ENCODE measurements around the gene ABCG1. TPM values are rescaled to one million over a fixed set of nuclear protein-coding genes. Genes with fewer than 3 reads are reported as not detected.
A peak's percentile ranks its signal among the peaks of the same experiment; 100 is the strongest.

The ABCG1 gene
- total and polyA plus RNA-seq, 3 experiments from 2014 or later: 3.7 to 15.7 (median 3.8) TPM

DNA sequence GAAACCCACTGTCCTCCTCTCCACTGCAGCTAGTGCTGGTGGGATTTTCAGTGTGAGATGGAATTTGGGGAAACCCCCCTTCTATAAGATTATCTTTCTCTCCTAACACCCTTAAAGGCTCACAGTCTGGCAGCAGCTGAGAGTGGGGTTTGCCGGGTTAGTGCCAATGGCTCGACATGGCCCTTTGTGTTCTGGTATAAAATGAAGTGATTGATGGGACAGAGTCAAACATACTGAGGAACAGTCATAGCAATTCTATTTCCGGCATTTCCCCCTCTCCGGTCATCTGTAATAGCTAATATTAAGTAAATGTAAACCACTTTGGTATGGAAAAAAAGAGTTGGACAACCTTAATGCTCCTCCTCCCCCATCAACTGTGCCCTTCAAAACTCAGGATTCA is 58.7 kb downstream of the ABCG1 start:
- Mint-ChIP-seq H3K27me3 (no peaks in the 10 kb centered on the region), H3K4me3 (no peak overlapping the region), H3K27ac (peak overlapping the region in 2 of 8 donors; percentile 17 to 28), H3K9me3 (no peaks in the 10 kb centered on the region), H3K36me3 (peaks cover 6 to 79% (median 8%) of the 10 kb centered on the region in 3 donors), H3K4me1 (no peaks in the 10 kb centered on the region)
- H3K36me3 ChIP-seq (ENCODE audit: insufficient read depth, low read length): peaks cover 8% of the 10 kb centered on the region
- no peaks in the 10 kb centered on the region for H3K27me3 ChIP-seq (ENCODE audit: insufficient read depth, low read length, poor library complexity, severe bottlenecking)
- POLR2A ChIA-PET: no interaction called here
- no peaks in the 10 kb centered on the region for H3K9me3 ChIP-seq (ENCODE audit: low read length)
- CTCF ChIA-PET: no interaction called here
- H3K4me3 ChIP-seq (ENCODE audit: low read length): no peak overlapping the region
- no peak overlapping the region for H3K27ac ChIP-seq (ENCODE audit: low read depth, low read length)
- no peak for DNase-seq
- H3K4me1 ChIP-seq (ENCODE audit: insufficient read depth, low read length): no peaks in the 10 kb centered on the region

DNA sequence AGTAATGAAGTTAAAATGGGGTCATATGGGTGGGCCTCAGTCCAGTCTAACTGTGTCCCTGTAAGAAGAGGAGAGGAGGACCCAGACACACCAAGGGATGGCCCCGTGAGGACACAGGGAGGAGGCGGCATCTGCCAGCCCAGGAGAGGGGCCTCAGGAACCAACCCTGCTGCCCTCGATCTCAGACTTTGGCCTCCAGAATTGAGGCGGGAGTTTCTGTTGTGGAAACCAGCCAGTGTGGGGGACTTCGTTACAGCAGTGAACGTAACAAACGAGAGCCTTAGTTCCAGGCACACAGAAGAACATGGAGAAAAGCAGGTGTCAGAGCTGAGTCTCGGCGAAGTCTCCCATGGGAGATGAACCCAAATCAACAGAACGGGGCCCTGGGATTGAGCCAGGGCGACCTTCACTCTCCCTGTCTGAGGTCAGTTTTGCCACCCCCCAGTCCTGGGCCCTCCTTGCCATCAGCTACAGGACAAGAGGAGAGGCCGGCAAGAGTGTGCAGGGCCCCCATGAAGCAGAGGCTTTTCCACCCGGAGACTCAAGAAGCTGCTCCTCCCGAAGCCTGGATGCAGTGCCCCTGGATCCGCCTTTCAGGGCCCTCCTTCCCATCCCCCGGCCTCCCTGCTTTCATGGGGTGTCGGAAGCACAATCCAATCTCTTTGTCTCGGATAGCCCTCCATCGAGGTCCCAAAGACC is 59.7 kb downstream of the ABCG1 start:
- Histone ChIP-seq H3K9me3 (ENCODE audit: low read length) (no peaks in the 10 kb centered on the region), H3K4me1 (ENCODE audit: insufficient read depth, low read length) (no peaks in the 10 kb centered on the region), H3K27ac (ENCODE audit: low read depth, low read length) (no peak overlapping the region), H3K36me3 (ENCODE audit: insufficient read depth, low read length) (peaks cover 8% of the 10 kb centered on the region), H3K4me3 (ENCODE audit: low read length) (no peak overlapping the region), H3K27me3 (ENCODE audit: insufficient read depth, low read length, poor library complexity, severe bottlenecking) (no peaks in the 10 kb centered on the region)
- no peaks in the 10 kb centered on the region for H3K9me3 Mint-ChIP-seq
- no peak overlapping the region for H3K27ac Mint-ChIP-seq
- H3K36me3 Mint-ChIP-seq: peaks cover 6 to 82% (median 8%) of the 10 kb centered on the region in 3 donors
- POLR2A ChIA-PET: no interaction called here
- H3K4me1 Mint-ChIP-seq: no peaks in the 10 kb centered on the region
- no peak for DNase-seq
- no peak overlapping the region for H3K4me3 Mint-ChIP-seq
- CTCF ChIA-PET: no interaction called here
- no peaks in the 10 kb centered on the region for H3K27me3 Mint-ChIP-seq

DNA sequence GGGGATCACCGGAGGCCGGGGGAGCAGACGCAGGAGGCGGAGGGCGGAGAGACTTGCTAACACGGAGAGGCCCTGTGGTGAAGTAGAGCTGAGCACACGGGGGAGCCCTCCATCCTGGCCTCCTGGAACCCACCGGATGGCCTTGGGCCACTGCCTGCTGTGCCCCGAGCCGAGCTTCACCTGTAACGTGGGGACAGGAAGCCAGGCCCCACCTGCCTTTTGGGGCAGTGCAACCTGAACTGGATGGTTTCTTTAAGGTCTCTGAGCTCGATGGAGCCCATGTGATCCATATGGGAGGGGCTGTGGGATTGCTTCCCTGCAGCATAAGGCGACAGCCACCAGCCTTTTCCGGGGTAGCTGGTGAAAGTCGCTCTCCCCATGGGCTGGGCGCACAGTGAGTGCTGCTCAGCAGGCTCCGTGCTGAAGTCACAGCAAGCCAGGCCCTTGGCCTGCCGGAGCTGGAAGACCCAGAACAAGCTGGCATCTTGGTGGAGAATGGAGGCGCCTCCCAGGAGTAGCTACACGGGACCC is 60.5 kb downstream of the ABCG1 start:
- CTCF ChIA-PET: interaction anchor here (1.2 kb wide), 1 partner anchor 133 kb away, joined by 3 read pairs; no protein-coding TSS in a partner anchor
- DNase-seq: no peak
- Histone ChIP-seq H3K27me3 (ENCODE audit: insufficient read depth, low read length, poor library complexity, severe bottlenecking) (no peaks in the 10 kb centered on the region), H3K9me3 (ENCODE audit: low read length) (no peaks in the 10 kb centered on the region), H3K27ac (ENCODE audit: low read depth, low read length) (no peak overlapping the region), H3K36me3 (ENCODE audit: insufficient read depth, low read length) (peaks cover 8% of the 10 kb centered on the region), H3K4me1 (ENCODE audit: insufficient read depth, low read length) (no peaks in the 10 kb centered on the region), H3K4me3 (ENCODE audit: low read length) (no peak overlapping the region)
- peak overlapping the region in 1 of 8 donors; percentile 50 for H3K27ac Mint-ChIP-seq
- H3K9me3 Mint-ChIP-seq: no peaks in the 10 kb centered on the region
- H3K4me1 Mint-ChIP-seq: no peaks in the 10 kb centered on the region
- no peaks in the 10 kb centered on the region for H3K27me3 Mint-ChIP-seq
- peaks cover 6 to 80% (median 8%) of the 10 kb centered on the region in 3 donors for H3K36me3 Mint-ChIP-seq
- H3K4me3 Mint-ChIP-seq: no peak overlapping the region
- POLR2A ChIA-PET: no interaction called here

DNA sequence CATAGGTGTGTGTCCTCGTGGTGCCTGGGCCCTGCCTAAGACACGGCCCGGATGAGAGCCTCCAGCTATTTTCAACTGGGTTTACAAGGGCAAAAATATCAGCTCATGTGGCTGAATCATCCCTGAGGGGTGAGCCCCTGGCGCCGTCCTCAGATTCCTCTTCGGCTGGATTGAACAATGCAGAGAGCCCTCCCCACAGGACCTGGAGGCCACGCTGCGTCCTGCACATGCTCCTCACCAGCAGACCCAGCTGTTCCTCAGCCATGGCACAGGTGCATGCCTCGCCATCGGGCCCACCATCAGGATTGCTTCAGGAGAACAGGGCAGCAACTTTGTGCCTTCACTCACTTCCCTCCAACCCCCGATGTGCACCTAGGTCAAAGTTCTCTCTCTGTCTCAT is 60.9 kb downstream of the ABCG1 start:
- Histone ChIP-seq H3K9me3 (ENCODE audit: low read length) (no peaks in the 10 kb centered on the region), H3K27me3 (ENCODE audit: insufficient read depth, low read length, poor library complexity, severe bottlenecking) (no peaks in the 10 kb centered on the region), H3K4me3 (ENCODE audit: low read length) (no peak overlapping the region), H3K27ac (ENCODE audit: low read depth, low read length) (no peak overlapping the region), H3K36me3 (ENCODE audit: insufficient read depth, low read length) (peaks cover 7% of the 10 kb centered on the region), H3K4me1 (ENCODE audit: insufficient read depth, low read length) (no peaks in the 10 kb centered on the region)
- no peaks in the 10 kb centered on the region for H3K9me3 Mint-ChIP-seq
- POLR2A ChIA-PET: no interaction called here
- CTCF ChIA-PET: interaction anchor here (1.2 kb wide), 1 partner anchor 134 kb away, joined by 3 read pairs; no protein-coding TSS in a partner anchor
- peaks cover 6 to 82% (median 8%) of the 10 kb centered on the region in 3 donors for H3K36me3 Mint-ChIP-seq
- H3K4me3 Mint-ChIP-seq: peak overlapping the region in 1 of 7 donors; percentile 40
- no peaks in the 10 kb centered on the region for H3K4me1 Mint-ChIP-seq
- no peak for DNase-seq
- H3K27ac Mint-ChIP-seq: peak overlapping the region in 1 of 8 donors; percentile 50
- H3K27me3 Mint-ChIP-seq: no peaks in the 10 kb centered on the region

DNA sequence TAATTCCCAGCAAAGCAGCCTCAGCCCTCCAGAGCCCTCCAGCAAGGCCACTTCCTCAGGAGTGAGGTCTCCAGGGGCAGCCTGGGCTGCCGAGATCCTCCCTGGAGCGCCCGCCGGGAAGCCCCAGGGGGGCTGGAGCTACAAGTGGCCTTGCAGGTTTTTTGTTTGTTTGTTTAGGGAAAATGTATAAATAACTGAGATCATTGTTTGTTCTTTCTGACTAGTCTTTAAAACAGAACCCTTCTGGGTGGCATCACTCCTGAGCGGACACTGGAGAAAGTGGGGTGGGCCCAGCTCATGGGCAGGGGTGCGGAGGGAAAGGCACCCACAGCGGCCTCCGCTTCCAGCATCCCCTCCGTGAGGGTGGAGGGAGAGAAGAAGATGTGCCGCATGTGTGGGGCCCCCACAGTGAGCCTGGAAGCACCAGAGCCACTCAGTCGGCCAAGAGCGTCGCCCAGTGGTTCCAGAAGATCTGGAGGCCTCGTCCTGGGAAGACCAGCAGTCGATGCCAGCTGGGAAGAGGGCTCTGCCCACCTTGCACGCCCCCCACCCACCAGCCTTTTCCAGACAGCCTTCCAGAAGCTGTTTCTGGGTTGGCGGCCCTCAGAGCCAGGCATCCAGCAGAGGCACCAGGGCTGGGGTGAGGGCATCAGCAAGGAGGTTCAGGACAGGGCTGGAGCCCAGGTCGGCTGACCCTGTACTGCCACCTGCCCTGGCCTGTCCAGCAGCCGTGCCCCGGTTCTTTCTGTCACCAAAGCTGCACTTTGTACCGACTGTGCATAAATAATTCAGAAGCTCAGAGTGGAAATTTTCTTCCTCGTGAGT is 61.6 kb downstream of the ABCG1 start:
- H3K36me3 Mint-ChIP-seq: peaks cover 6 to 82% (median 8%) of the 10 kb centered on the region in 3 donors
- no peak for DNase-seq
- POLR2A ChIA-PET: no interaction called here
- H3K9me3 Mint-ChIP-seq: no peaks in the 10 kb centered on the region
- H3K4me1 Mint-ChIP-seq: no peaks in the 10 kb centered on the region
- no peaks in the 10 kb centered on the region for H3K27me3 Mint-ChIP-seq
- Histone ChIP-seq H3K9me3 (ENCODE audit: low read length) (no peaks in the 10 kb centered on the region), H3K4me3 (ENCODE audit: low read length) (no peak overlapping the region), H3K4me1 (ENCODE audit: insufficient read depth, low read length) (no peaks in the 10 kb centered on the region), H3K36me3 (ENCODE audit: insufficient read depth, low read length) (peaks cover under 1% of the 10 kb centered on the region), H3K27ac (ENCODE audit: low read depth, low read length) (no peak overlapping the region), H3K27me3 (ENCODE audit: insufficient read depth, low read length, poor library complexity, severe bottlenecking) (no peaks in the 10 kb centered on the region)
- no peak overlapping the region for H3K27ac Mint-ChIP-seq
- CTCF ChIA-PET: interaction anchor here (1.2 kb wide), 2 partner anchors 22 to 135 kb away, joined by 3 to 4 read pairs; no protein-coding TSS in a partner anchor
- peak overlapping the region in 1 of 7 donors; percentile 6 for H3K4me3 Mint-ChIP-seq

DNA sequence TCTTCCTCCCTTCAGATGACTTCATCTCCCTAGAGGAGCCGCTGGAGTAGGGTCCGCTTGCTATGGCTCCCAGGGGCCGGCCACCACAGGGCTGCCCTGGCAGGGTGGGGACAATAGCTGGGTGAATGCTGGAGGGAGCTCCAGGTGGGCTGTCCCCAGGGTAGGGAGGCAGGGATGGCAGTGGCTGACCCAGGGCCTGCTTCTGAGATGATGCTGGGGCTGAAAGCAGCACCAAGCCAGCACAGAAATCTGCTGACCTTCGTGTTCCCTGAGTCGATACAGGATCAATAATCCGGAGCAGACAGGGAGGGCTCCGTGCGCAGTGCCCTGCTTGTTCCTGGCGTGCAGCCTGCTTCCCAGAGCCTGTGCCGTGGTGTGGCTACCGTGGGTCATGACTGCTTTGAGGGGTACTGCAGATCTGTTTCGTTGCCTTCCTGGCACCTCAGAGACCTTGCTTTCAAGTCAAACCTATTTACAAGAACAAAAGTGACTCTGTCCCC is 62.3 kb downstream of the ABCG1 start:
- no peaks in the 10 kb centered on the region for H3K9me3 Mint-ChIP-seq
- H3K36me3 Mint-ChIP-seq: peaks cover 9 to 84% (median 10%) of the 10 kb centered on the region in 3 donors
- no peaks in the 10 kb centered on the region for H3K9me3 ChIP-seq (ENCODE audit: low read length)
- ChIA-PET CTCF (interaction anchor here (1.2 kb wide), 1 partner anchor 22 kb away, joined by 4 read pairs; no protein-coding TSS in a partner anchor), POLR2A (no interaction called here)
- H3K4me1 ChIP-seq (ENCODE audit: insufficient read depth, low read length): no peaks in the 10 kb centered on the region
- H3K27me3 Mint-ChIP-seq: no peaks in the 10 kb centered on the region
- H3K27ac ChIP-seq (ENCODE audit: low read depth, low read length): no peak overlapping the region
- no peak for DNase-seq
- no peaks in the 10 kb centered on the region for H3K4me1 Mint-ChIP-seq
- H3K4me3 ChIP-seq (ENCODE audit: low read length): no peak overlapping the region
- H3K4me3 Mint-ChIP-seq: peak overlapping the region in 1 of 7 donors; percentile 6
- no peaks in the 10 kb centered on the region for H3K36me3 ChIP-seq (ENCODE audit: insufficient read depth, low read length)
- no peak overlapping the region for H3K27ac Mint-ChIP-seq
- no peaks in the 10 kb centered on the region for H3K27me3 ChIP-seq (ENCODE audit: insufficient read depth, low read length, poor library complexity, severe bottlenecking)

DNA sequence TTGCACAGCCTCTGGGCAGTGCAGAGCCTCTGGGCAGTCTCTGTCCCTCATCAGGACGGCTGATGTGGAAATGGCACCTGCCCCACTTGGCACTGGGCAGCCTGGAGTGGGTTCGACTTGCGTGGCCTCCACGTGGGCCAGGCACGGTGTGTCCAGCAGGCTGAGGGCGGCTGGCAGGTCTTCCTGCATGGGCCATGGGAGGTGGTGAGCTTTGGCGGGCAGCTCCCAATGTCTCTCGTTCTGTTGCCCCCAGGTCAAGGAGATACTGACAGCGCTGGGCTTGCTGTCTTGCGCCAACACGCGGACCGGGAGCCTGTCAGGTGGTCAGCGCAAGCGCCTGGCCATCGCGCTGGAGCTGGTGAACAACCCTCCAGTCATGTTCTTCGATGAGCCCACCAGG is 63.1 kb downstream of the ABCG1 start:
- Mint-ChIP-seq H3K27ac (peak overlapping the region in 1 of 8 donors; percentile 43), H3K36me3 (peaks cover 16 to 84% (median 16%) of the 10 kb centered on the region in 3 donors), H3K4me3 (no peak overlapping the region), H3K27me3 (no peaks in the 10 kb centered on the region), H3K4me1 (no peaks in the 10 kb centered on the region), H3K9me3 (no peaks in the 10 kb centered on the region)
- Histone ChIP-seq H3K36me3 (ENCODE audit: insufficient read depth, low read length) (no peaks in the 10 kb centered on the region), H3K27ac (ENCODE audit: low read depth, low read length) (no peak overlapping the region), H3K4me1 (ENCODE audit: insufficient read depth, low read length) (no peaks in the 10 kb centered on the region), H3K27me3 (ENCODE audit: insufficient read depth, low read length, poor library complexity, severe bottlenecking) (no peaks in the 10 kb centered on the region), H3K4me3 (ENCODE audit: low read length) (no peak overlapping the region), H3K9me3 (ENCODE audit: low read length) (no peaks in the 10 kb centered on the region)
- CTCF ChIA-PET: no interaction called here
- DNase-seq: no peak
- POLR2A ChIA-PET: interaction anchor here (0.5 kb wide), 1 partner anchor 68 kb away, joined by 3 read pairs; no protein-coding TSS in a partner anchor
